ENCODE data around the gene PRMT9. TPM values are rescaled to one million over a fixed set of nuclear protein-coding genes. Genes with fewer than 3 reads are reported as not detected.

The PRMT9 gene
- total and polyA plus RNA-seq, 2 experiments from 2014 or later, result 6.0 to 8.6 TPM

GRCh38 chr4:147594578-147594977 lies 89.4 kb downstream of the PRMT9 start:
- H3K9ac ChIP-seq, result no peak overlapping the region
- no peak overlapping the region for H3K4me2 ChIP-seq (ENCODE audit: unreplicated experiment)
- H3K4me3 ChIP-seq, result no peak overlapping the region
- no peaks in the 10 kb centered on the region for H3K9me2 ChIP-seq (ENCODE audit: insufficient read depth)
- H3K27ac ChIP-seq, result no peak overlapping the region
- H3K27me3 ChIP-seq (replicated peaks; ENCODE audit: insufficient read depth), result no peaks in the 10 kb centered on the region
- in situ Hi-C loops (cut with MboI), result loop anchor here (10.0 kb wide), 1 partner anchor 430 kb away; no protein-coding TSS in a partner anchor
- DNase-seq, result no peak
- peaks cover 24% of the 10 kb centered on the region for H3K4me1 ChIP-seq (ENCODE audit: insufficient read depth)
- H3K79me2 ChIP-seq (ENCODE audit: insufficient read depth), result no peaks in the 10 kb centered on the region
- H3F3A ChIP-seq (ENCODE audit: insufficient read depth), result peaks cover 14% of the 10 kb centered on the region; the same call in 1 of the 2 replicates
- no peak overlapping the region for H2AFZ ChIP-seq
- no peaks in the 10 kb centered on the region for H3K9me3 ChIP-seq (ENCODE audit: low read depth)
- WGBS, 2 experiments (ENCODE audit: low coverage in 1 of 2, low lambda C conversion rate in 2 of 2, missing lambda C conversion rate in 2 of 2), result 78 to 88% methylated on average over 2 of the region's 2 CpGs
- H3K36me3 ChIP-seq (ENCODE audit: low read depth), result no peaks in the 10 kb centered on the region
- TF ChIP-seq EZH2 (IDR thresholded peaks at IDR 0.05; ENCODE audit: insufficient read depth, poor library complexity, severe bottlenecking) (no peak), EZH2phosphoT487 (IDR thresholded peaks at IDR 0.05; ENCODE audit: insufficient read depth, low read depth) (no peak)
- H4K20me1 ChIP-seq (ENCODE audit: insufficient read depth), result no peaks in the 10 kb centered on the region

- no peak for DNase-seq
- WGBS, 2 experiments (ENCODE audit: low coverage in 1 of 2, low lambda C conversion rate in 2 of 2, missing lambda C conversion rate in 2 of 2), result 68% methylated on average over 5 of the region's 5 CpGs
- H3K79me2 ChIP-seq (ENCODE audit: insufficient read depth), result no peaks in the 10 kb centered on the region
- H4K20me1 ChIP-seq (ENCODE audit: insufficient read depth), result no peaks in the 10 kb centered on the region
- no peak overlapping the region for H3K9ac ChIP-seq
- H3K4me1 ChIP-seq (ENCODE audit: insufficient read depth), result peaks cover 22% of the 10 kb centered on the region
- no peaks in the 10 kb centered on the region for H3K36me3 ChIP-seq (ENCODE audit: low read depth)
- H3K27me3 ChIP-seq (replicated peaks; ENCODE audit: insufficient read depth), result no peaks in the 10 kb centered on the region
- H3K27ac ChIP-seq, result no peak overlapping the region
- TF ChIP-seq EZH2 (IDR thresholded peaks at IDR 0.05; ENCODE audit: insufficient read depth, poor library complexity, severe bottlenecking), result no peak
- TF ChIP-seq EZH2phosphoT487 (IDR thresholded peaks at IDR 0.05; ENCODE audit: insufficient read depth, low read depth), result no peak
- H3K9me3 ChIP-seq (ENCODE audit: low read depth), result no peaks in the 10 kb centered on the region
- H3F3A ChIP-seq (ENCODE audit: insufficient read depth), result peaks cover 17% of the 10 kb centered on the region; the same call in 1 of the 2 replicates
- no peak overlapping the region for H3K4me3 ChIP-seq
- in situ Hi-C loops (cut with MboI), result loop anchor here (10.0 kb wide), 1 partner anchor 429 kb away; no protein-coding TSS in a partner anchor
- H3K9me2 ChIP-seq (ENCODE audit: insufficient read depth), result no peaks in the 10 kb centered on the region
- no peak overlapping the region for H2AFZ ChIP-seq
- no peak overlapping the region for H3K4me2 ChIP-seq (ENCODE audit: unreplicated experiment)
Observed at GRCh38 chr4:147594107-147594506, 89.9 kb downstream of the PRMT9 start.

- H3K4me3 ChIP-seq, result no peak overlapping the region
- H3K27me3 ChIP-seq (replicated peaks; ENCODE audit: insufficient read depth), result no peaks in the 10 kb centered on the region
- no peak for TF ChIP-seq EZH2 (IDR thresholded peaks at IDR 0.05; ENCODE audit: insufficient read depth, poor library complexity, severe bottlenecking)
- no peak for TF ChIP-seq EZH2phosphoT487 (IDR thresholded peaks at IDR 0.05; ENCODE audit: insufficient read depth, low read depth)
- peak overlapping the region; percentile 54; the same call in 1 of the 2 replicates for H2AFZ ChIP-seq
- 0 out of 2 replicates have a peak, but pooled peaks cover 5% of the 10 kb centered on the region for H3F3A ChIP-seq (ENCODE audit: insufficient read depth)
- no peak for DNase-seq
- H3K9me3 ChIP-seq (ENCODE audit: low read depth), result no peaks in the 10 kb centered on the region
- peaks cover 9% of the 10 kb centered on the region for H3K4me1 ChIP-seq (ENCODE audit: insufficient read depth)
- H3K4me2 ChIP-seq (ENCODE audit: unreplicated experiment), result no peak overlapping the region
- H3K36me3 ChIP-seq (ENCODE audit: low read depth), result no peaks in the 10 kb centered on the region
- no peak overlapping the region for H3K9ac ChIP-seq
- H3K9me2 ChIP-seq (ENCODE audit: insufficient read depth), result no peaks in the 10 kb centered on the region
- no peak overlapping the region for H3K27ac ChIP-seq
- in situ Hi-C loops (cut with MboI), result loop anchor here (10.0 kb wide), 1 partner anchor 426 kb away; no protein-coding TSS in a partner anchor
- no peaks in the 10 kb centered on the region for H3K79me2 ChIP-seq (ENCODE audit: insufficient read depth)
- no peaks in the 10 kb centered on the region for H4K20me1 ChIP-seq (ENCODE audit: insufficient read depth)
Observed at GRCh38 chr4:147591106-147591505, 92.9 kb downstream of the PRMT9 start.

GRCh38 chr4:147590249-147590920 lies 93.6 kb downstream of the PRMT9 start:
- Histone ChIP-seq H3K27me3 (replicated peaks; ENCODE audit: insufficient read depth) (no peaks in the 10 kb centered on the region), H3K4me1 (ENCODE audit: insufficient read depth) (peaks cover 9% of the 10 kb centered on the region), H3K9me3 (ENCODE audit: low read depth) (no peaks in the 10 kb centered on the region), H3K27ac (no peak overlapping the region), H3K4me2 (ENCODE audit: unreplicated experiment) (peak overlapping the region; percentile 61), H3K79me2 (ENCODE audit: insufficient read depth) (no peaks in the 10 kb centered on the region), H3F3A (ENCODE audit: insufficient read depth) (0 out of 2 replicates have a peak, but pooled peaks cover 5% of the 10 kb centered on the region), H2AFZ (peak overlapping the region; percentile 54), H3K9me2 (ENCODE audit: insufficient read depth) (no peaks in the 10 kb centered on the region), H3K9ac (no peak overlapping the region), H4K20me1 (ENCODE audit: insufficient read depth) (no peaks in the 10 kb centered on the region), H3K4me3 (peak overlapping the region; percentile 13; the same call in 1 of the 2 replicates), H3K36me3 (ENCODE audit: low read depth) (no peaks in the 10 kb centered on the region)
- in situ Hi-C loops (cut with MboI), result loop anchor here (10.0 kb wide), 1 partner anchor 426 kb away; no protein-coding TSS in a partner anchor
- DNase-seq, result peak; percentile 64
- WGBS, 2 experiments (ENCODE audit: low coverage in 1 of 2, low lambda C conversion rate in 2 of 2, missing lambda C conversion rate in 2 of 2), result 43 to 44% methylated on average over 12 of the region's 12 CpGs
- TF ChIP-seq EZH2phosphoT487 (IDR thresholded peaks at IDR 0.05; ENCODE audit: insufficient read depth, low read depth) (no peak), EZH2 (IDR thresholded peaks at IDR 0.05; ENCODE audit: insufficient read depth, poor library complexity, severe bottlenecking) (no peak)
